T1000 (cell line): ENCODE measurements around the gene ZCWPW1.
"Not testable (repeated sequence)": the region's sequence is repeated elsewhere in the genome, so short reads cannot be mapped to it uniquely, and the experiment has no call there.

Source experiments
- DNase-seq: peaks from one replicate; lab custom pipeline; 2025; ENCODE audit warnings: mixed read lengths; lab: John Stamatoyannopoulos, UW

The ZCWPW1 gene

DNA sequence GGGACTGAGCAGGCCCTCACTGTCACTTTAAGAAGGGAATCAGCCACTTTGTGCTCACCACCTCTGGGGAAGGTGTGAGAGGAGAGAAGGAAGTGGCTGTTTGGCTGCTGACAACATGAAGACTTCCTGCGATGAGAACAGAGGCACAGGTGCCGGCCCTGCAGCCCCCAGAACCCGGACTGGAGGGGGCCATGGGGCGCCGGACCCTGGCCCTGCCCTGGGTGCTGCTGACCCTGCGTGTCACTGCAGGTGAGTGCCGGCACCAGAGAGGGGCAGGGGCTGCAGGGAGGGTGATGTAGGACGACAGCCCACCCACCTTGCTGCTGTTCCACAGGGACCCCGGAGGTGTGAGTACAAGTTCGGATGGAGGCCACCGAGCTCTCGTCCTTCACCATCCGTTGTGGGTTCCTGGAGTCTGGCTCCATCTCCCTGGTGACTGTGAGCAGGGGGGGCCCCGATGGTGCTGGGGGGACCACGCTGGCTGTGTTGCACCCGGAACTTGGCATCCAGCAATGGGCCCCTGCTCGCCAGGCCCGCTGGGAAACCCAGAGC is 76.2 kb downstream of the ZCWPW1 start:
- not testable (repeated sequence) for DNase-seq

DNA sequence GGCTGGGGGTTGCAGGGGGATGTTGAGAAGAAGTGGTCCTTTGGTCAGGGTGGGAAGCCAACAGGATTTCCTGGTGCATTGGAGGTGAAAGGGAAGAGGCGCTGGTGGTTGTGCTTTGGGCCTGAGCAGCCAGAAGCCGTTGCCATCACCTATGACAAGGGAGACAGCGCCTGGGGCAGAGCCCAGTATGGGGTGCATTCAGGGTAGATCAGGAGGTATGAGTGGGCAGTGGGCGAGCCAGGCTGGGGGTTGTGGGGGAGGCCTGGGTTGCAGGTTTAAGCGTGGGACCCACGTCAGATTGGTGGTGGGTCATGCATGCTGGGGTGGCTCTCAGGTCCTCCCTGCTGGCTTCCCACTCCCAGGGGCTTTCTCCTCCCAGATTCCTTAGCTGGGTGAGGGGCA is 76.8 kb downstream of the ZCWPW1 start:
- no peak for DNase-seq
